GM19238 (cell line): ENCODE results near the gene BCLAF3.
A peak's percentile ranks its signal among the peaks of the same experiment; 100 is the strongest.

Experiments
- DNase-seq: peaks from one replicate; pipeline ENCODE4 v3.0.0; 2011; ENCODE audit warnings: low spot score; ENCODE audit not compliant: insufficient read length

Gene BCLAF3

GRCh38 chrX:19990556-19991349, at the start of gene BCLAF3:
Gene BCLAF3 (minus strand): TSS chrX:19991061. CDS start chrX:19970264, 20,797 bp downstream.
- peak; percentile 88 for DNase-seq

GRCh38 chrX:20038966-20039365, 48.1 kb upstream of the BCLAF3 start:
- no peak for DNase-seq

- DNase-seq: no peak
Observed at GRCh38 chrX:20037186-20037585, 46.3 kb upstream of the BCLAF3 start.

- no peak for DNase-seq
Observed at GRCh38 chrX:20032201-20032600, 41.3 kb upstream of the BCLAF3 start.

- peak; percentile 19 for DNase-seq
Observed at GRCh38 chrX:20029728-20030127, 38.9 kb upstream of the BCLAF3 start.

- DNase-seq: no peak
Observed at GRCh38 chrX:20028588-20028987, 37.7 kb upstream of the BCLAF3 start.

GRCh38 chrX:20026278-20026677, 35.4 kb upstream of the BCLAF3 start:
- no peak for DNase-seq

- no peak for DNase-seq
Observed at GRCh38 chrX:20019672-20020365, 29.0 kb upstream of the BCLAF3 start.

GRCh38 chrX:20016616-20016945, 25.7 kb upstream of the BCLAF3 start:
- no peak for DNase-seq

GRCh38 chrX:20015945-20016615, 25.2 kb upstream of the BCLAF3 start:
- no peak for DNase-seq

GRCh38 chrX:20015422-20015821, 24.6 kb upstream of the BCLAF3 start:
- no peak for DNase-seq

- no peak for DNase-seq
Observed at GRCh38 chrX:20011608-20012007, 20.7 kb upstream of the BCLAF3 start.

- DNase-seq: no peak
Observed at GRCh38 chrX:20007962-20008622, 17.2 kb upstream of the BCLAF3 start.

GRCh38 chrX:20005883-20006282, 15.0 kb upstream of the BCLAF3 start:
- no peak for DNase-seq

GRCh38 chrX:20001588-20001987, 10.7 kb upstream of the BCLAF3 start:
- no peak for DNase-seq

- no peak for DNase-seq
Observed at GRCh38 chrX:19991350-19991718, 473 bp upstream of the BCLAF3 start.

GRCh38 chrX:19990151-19990555, 708 bp downstream of the BCLAF3 start:
- peak; percentile 17 for DNase-seq

GRCh38 chrX:19987856-19988255, 3.0 kb downstream of the BCLAF3 start:
- DNase-seq: no peak

GRCh38 chrX:19986531-19986930, 4.3 kb downstream of the BCLAF3 start:
- no peak for DNase-seq

- no peak for DNase-seq
Observed at GRCh38 chrX:19981947-19982346, 8.9 kb downstream of the BCLAF3 start.

GRCh38 chrX:19975845-19976244, 15.0 kb downstream of the BCLAF3 start:
- DNase-seq: no peak

GRCh38 chrX:19972984-19973383, 17.9 kb downstream of the BCLAF3 start:
- DNase-seq: no peak
